ENCODE results near the gene PLPP4.

Gene PLPP4

DNA sequence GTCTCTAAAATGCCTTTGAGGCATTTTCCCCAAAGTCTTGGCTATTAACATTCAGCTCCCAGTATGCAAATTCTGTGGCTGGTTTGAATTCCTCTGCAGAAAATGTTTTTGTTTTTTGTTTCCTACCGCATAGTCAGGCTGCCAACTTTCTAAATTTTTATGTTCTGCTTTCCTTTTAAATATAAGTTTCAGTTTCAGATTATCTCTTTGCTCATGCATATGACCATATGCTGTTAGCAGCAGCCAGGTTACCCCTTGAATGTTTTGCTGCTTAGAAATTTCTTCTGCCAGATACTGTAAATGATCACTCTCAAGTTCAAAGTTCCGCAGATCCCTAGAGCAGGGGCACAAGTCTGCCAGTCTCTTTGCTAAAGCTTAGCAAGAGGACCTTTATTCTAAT, 96.9 kb downstream of the PLPP4 start:
- no peak for TF ChIP-seq JUND (IDR thresholded peaks at IDR 0.05; ENCODE audit: low read depth)
- no peak for DNase-seq (ENCODE audit: low read depth in 1 of 2, low spot score in 1 of 2)
- in situ Hi-C loops (cut with HindIII; ENCODE audit: low pct_unique_long_range_greater_than_20kb, low sequenced_read_pairs), result no loop called here

DNA sequence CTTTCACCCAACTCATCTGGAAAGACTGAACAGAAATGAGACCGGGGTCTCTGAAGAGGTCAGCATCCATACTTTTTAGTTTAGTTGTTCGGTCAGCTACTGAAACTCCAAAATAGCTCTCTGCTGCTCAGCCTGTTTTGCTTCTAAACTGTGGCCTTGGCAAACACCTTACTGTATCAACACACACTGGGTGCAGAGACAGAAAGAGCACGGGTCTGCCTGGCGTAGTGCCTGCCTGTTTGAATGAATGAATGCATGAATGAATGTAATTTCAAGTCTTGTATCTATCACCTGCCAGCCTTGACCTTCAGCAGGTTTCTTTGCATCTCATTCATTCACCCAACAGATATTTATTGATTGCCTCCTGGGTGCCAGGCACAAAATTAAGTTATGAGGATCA, 98.4 kb downstream of the PLPP4 start:
- DNase-seq (ENCODE audit: low read depth in 1 of 2, low spot score in 1 of 2), result peak in 1 of 2 experiments; percentile 3
- in situ Hi-C loops (cut with HindIII; ENCODE audit: low pct_unique_long_range_greater_than_20kb, low sequenced_read_pairs), result no loop called here
- TF ChIP-seq JUND (IDR thresholded peaks at IDR 0.05; ENCODE audit: low read depth), result no peak

DNA sequence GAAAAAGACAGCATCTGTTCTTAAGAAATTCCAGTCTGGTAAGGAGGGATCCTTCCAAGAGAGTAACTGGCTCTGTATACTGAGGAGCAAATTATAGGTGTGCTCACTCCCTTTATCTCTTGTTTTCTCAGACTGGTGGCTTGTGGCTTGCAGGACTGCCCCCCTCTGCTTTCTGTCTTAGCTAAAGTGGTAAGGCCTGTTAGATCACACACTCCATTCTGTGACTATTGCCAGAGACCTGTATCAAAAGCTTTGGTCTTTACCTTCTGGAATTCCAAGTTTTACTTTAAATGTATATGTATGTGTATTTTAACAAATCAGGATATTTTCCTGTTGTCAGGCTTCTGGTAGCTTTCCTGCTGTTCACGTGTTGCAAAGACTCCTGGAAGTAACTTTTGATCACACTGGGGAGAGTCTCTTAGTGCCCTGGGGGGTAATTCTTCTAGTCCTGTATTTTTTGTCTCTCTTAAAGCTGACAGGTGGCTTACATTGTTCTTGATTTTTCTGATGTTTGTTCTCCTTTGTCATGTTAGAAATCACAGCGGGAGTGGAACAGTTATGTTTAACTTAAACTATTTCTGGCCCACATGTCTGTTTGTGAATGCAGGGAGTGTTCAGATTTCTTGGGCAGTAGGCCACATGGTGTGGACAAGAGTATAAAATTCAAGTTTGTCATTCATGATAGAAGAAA, 99.0 kb downstream of the PLPP4 start:
- in situ Hi-C loops (cut with HindIII; ENCODE audit: low pct_unique_long_range_greater_than_20kb, low sequenced_read_pairs), result no loop called here
- peak in 1 of 2 experiments; percentile 18 for DNase-seq (ENCODE audit: low read depth in 1 of 2, low spot score in 1 of 2)
- TF ChIP-seq JUND (IDR thresholded peaks at IDR 0.05; ENCODE audit: low read depth), result no peak

DNA sequence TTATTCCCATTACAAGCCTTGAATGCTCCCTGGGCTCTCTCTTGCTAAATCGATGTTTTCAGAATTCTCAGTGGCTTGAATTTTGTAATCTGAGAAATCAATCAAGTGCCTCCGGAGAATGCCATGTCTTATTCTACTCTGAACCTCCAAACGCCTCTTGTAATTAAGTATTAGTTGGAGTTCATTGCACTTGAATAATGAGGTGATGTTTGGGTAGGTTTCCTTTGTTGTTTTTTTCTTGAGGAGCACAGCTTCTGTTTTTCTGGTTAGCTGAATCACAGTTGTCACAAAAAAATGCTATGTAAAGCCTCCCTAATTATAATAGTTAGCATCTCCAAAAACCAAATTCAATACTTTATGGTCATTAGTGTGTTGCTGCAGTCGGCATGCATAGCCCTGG, 100.3 kb downstream of the PLPP4 start:
- no peak for TF ChIP-seq JUND (IDR thresholded peaks at IDR 0.05; ENCODE audit: low read depth)
- no peak for DNase-seq (ENCODE audit: low read depth in 1 of 2, low spot score in 1 of 2)
- in situ Hi-C loops (cut with HindIII; ENCODE audit: low pct_unique_long_range_greater_than_20kb, low sequenced_read_pairs), result no loop called here

DNA sequence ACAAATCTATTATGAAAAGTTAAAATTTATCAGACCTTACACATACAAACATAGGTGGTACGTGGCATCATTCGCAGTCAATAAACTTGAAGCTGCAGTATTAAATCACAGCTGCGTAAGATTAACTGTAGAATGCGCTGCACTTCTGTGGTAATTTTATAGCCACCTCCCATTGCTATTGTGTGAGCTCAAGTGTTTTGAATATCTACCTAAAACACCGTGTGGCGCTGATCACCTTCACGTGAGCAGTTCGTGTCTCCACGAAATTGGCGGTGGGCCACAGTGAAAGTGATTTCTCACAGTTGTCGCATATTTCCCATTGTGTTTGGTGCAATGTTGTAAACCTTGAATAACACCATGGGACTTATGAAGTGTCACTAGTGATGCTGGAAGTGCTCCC, 102.8 kb downstream of the PLPP4 start:
- in situ Hi-C loops (cut with HindIII; ENCODE audit: low pct_unique_long_range_greater_than_20kb, low sequenced_read_pairs), result no loop called here
- no peak for DNase-seq (ENCODE audit: low read depth in 1 of 2, low spot score in 1 of 2)

DNA sequence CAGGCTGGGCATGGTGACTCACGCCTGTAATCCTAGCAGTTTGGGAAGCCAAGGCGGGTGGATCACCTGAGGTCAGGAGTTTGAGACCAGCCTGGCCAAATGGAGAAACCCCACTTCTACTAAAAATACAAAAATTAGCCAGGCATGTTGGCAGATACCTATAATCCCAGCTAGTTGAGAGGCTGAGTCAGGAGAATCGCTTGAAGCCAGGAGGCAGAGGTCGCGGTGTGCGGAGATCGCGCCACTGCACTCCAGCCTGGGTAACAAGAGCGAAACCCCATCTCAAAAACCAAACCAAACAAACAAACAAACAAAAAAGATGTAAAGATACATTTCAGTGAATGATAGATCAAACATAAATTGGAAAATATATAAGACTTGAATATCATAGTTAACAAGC, 105.9 kb downstream of the PLPP4 start:
- in situ Hi-C loops (cut with HindIII; ENCODE audit: low pct_unique_long_range_greater_than_20kb, low sequenced_read_pairs), result no loop called here
- no peak for TF ChIP-seq JUND (IDR thresholded peaks at IDR 0.05; ENCODE audit: low read depth)
- no peak for DNase-seq (ENCODE audit: low read depth in 1 of 2, low spot score in 1 of 2)

More for the DNA sequence above, 102.8 kb downstream of the PLPP4 start:
- TF ChIP-seq JUND (IDR thresholded peaks at IDR 0.05; ENCODE audit: low read depth), result no peak

DNA sequence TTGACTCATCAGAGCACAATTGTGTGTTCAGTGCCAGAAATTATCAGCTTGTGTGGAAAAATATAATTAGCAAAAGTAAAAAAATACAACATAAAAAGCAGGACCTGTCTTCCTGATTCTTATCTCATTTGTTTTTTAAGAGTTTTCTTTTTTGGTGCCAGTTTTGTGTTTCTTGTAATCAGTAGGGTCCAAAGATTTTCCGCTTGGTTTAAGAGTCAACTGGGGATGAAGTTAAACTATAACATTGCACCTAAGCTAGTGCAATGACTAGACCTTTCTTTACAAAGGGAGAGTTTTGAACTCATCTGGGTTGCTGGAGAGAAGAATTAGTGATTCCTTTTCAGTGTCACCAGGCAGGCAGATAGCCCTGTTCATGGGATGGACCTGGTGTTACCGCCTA, 113.4 kb downstream of the PLPP4 start:
- in situ Hi-C loops (cut with HindIII; ENCODE audit: low pct_unique_long_range_greater_than_20kb, low sequenced_read_pairs), result no loop called here
- no peak for TF ChIP-seq JUND (IDR thresholded peaks at IDR 0.05; ENCODE audit: low read depth)

DNA sequence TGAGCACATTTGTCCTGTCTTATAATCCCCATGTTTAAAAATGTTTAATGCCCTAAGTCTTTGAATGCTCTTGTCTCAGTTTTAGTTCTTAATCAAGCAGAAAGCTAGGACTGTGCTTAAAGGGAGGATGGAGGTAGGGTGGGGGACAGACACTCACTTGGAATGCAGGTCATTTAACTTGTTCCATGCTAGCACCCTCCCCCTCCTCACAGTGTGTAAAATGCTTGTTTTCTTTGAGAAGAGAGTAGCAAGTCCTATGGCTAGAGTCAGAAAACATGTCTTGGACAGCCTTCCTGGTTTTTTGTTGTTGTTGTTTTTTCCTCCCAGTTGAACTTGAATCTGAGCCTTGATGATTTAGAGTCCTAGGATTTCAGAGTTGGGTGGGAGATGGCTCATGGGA, 114.2 kb downstream of the PLPP4 start:
- TF ChIP-seq JUND (IDR thresholded peaks at IDR 0.05; ENCODE audit: low read depth), result no peak
- no peak for DNase-seq (ENCODE audit: low read depth in 1 of 2, low spot score in 1 of 2)
- in situ Hi-C loops (cut with HindIII; ENCODE audit: low pct_unique_long_range_greater_than_20kb, low sequenced_read_pairs), result no loop called here

More for the DNA sequence above, 113.4 kb downstream of the PLPP4 start:
- DNase-seq (ENCODE audit: low read depth in 1 of 2, low spot score in 1 of 2), result no peak

DNA sequence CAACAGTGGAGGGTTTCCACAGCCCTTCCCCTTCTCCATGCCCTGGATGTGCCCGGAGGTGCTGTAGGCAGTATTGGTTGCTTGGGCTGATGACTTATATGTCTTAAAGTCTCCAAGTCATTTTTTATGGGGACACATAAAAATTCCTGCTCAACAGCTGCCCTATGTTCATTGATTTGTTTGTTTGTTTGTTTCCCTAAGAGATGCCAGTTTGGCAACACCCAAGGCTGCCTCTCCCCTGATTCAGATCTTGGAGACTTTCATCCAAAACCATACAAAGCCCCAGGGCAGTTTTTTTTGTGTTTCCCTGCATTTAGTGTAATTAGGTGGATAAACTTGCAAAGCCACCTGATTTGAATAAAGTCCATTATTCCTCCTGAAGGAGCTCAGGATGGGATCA, 115.3 kb downstream of the PLPP4 start:
- DNase-seq (ENCODE audit: low read depth in 1 of 2, low spot score in 1 of 2), result no peak
- TF ChIP-seq JUND (IDR thresholded peaks at IDR 0.05; ENCODE audit: low read depth), result no peak
- in situ Hi-C loops (cut with HindIII; ENCODE audit: low pct_unique_long_range_greater_than_20kb, low sequenced_read_pairs), result no loop called here

DNA sequence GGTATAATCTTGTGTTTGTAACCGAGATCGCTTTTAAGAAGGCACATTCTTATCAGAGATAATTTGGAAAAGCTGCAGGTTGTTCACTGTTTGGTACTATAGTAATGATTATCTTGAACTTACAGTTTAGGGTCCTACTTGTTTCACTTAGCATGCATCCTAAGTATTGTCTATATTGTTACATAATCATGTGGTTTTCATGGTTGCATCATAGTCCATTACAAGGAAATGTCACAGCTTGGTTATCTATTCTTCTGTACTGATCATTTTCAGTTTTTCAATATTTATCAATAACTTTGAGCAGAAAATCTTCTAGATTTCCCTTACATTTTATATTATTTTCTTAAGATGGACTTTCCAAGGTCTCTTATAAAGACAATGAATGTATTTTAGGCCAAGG, 116.3 kb downstream of the PLPP4 start:
- TF ChIP-seq JUND (IDR thresholded peaks at IDR 0.05; ENCODE audit: low read depth), result no peak
- no peak for DNase-seq (ENCODE audit: low read depth in 1 of 2, low spot score in 1 of 2)
- in situ Hi-C loops (cut with HindIII; ENCODE audit: low pct_unique_long_range_greater_than_20kb, low sequenced_read_pairs), result no loop called here

DNA sequence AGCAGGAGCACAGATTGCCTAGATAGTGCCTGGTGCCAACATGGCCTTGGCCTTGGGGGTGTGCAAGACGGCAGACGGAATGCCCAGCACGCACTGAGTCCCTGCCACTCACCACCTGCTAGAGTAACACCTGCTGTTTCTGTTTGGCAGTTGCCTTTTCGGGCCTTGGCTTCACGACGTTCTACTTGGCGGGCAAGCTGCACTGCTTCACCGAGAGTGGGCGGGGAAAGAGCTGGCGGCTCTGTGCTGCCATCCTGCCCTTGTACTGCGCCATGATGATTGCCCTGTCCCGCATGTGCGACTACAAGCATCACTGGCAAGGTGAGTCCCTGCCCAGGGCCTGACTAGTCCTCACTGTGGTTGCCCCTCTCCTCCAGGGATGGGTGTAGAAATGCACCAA, 118.0 kb downstream of the PLPP4 start:
- no peak for TF ChIP-seq JUND (IDR thresholded peaks at IDR 0.05; ENCODE audit: low read depth)
- in situ Hi-C loops (cut with HindIII; ENCODE audit: low pct_unique_long_range_greater_than_20kb, low sequenced_read_pairs), result no loop called here
- no peak for DNase-seq (ENCODE audit: low read depth in 1 of 2, low spot score in 1 of 2)

DNA sequence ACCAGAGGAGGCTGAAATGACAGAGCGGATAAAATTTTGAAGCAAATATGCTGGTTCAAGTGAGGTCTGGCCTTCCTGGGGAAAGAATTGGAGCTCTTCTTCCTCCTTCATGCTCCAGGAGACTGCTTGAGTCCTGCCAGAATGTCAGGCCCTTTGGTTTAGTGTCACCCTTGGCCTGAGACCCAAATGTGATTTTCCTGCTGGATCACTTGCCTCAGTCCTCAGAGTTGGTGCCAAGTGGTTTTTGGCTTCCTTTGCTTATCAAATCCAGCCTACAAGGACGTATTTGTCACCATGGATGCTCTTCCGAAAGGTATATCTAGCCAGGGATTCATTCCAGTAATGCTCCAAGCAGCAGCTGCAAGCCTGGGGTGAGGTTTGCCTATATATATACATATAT, 118.4 kb downstream of the PLPP4 start:
- TF ChIP-seq JUND (IDR thresholded peaks at IDR 0.05; ENCODE audit: low read depth), result no peak
- in situ Hi-C loops (cut with HindIII; ENCODE audit: low pct_unique_long_range_greater_than_20kb, low sequenced_read_pairs), result no loop called here
- DNase-seq (ENCODE audit: low read depth in 1 of 2, low spot score in 1 of 2), result no peak

DNA sequence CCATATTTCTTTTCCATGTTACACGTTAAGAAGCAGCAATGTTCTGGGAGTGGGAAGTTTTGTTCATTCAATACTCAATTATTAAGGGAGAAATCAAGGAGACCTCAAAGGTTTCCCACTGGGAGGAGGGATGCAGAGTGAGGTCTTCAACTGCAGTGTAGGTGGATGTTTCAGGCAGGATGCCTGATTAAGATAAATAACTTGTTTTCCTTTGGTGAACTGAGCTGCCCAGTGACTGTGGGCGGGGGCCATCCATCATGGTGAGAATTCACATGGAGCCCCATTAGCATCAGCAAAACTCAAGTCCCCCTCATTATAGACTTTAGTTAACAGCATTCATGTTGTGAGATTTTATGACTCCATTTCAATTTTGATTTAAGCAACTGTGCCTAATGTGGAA, 121.1 kb downstream of the PLPP4 start:
- TF ChIP-seq JUND (IDR thresholded peaks at IDR 0.05; ENCODE audit: low read depth), result no peak
- in situ Hi-C loops (cut with HindIII; ENCODE audit: low pct_unique_long_range_greater_than_20kb, low sequenced_read_pairs), result no loop called here
- DNase-seq (ENCODE audit: low read depth in 1 of 2, low spot score in 1 of 2), result no peak

DNA sequence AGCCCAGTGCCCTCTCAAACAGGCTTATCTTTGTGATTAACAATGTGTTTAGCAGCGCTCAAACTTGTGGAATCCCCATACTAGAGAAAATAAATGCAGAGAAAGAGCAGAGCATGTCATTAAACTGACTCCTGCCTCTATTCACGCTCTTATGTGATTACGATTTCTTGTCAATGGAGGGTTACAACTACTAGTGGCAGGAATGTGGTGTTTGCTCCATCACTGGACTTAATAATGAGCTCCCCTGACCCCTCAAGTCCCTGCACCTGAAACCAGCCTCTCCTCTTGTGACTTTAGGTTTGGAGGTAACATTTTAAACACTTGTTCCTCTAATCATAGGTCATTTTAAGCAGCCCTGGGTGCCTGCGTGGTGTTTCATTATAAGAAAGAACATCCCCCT, 121.9 kb downstream of the PLPP4 start:
- TF ChIP-seq JUND (IDR thresholded peaks at IDR 0.05; ENCODE audit: low read depth), result no peak
- DNase-seq (ENCODE audit: low read depth in 1 of 2, low spot score in 1 of 2), result no peak
- in situ Hi-C loops (cut with HindIII; ENCODE audit: low pct_unique_long_range_greater_than_20kb, low sequenced_read_pairs), result no loop called here
